ENCODE results near the gene FOXI3. TPM values are rescaled to one million over a fixed set of nuclear protein-coding genes. Genes with fewer than 3 reads are reported as not detected.
"Not testable (repeated sequence)": the region's sequence is repeated elsewhere in the genome, so short reads cannot be mapped to it uniquely, and the experiment has no call there.

Gene FOXI3
- total RNA-seq, 2 experiments from 2014 or later = not detected

DNA sequence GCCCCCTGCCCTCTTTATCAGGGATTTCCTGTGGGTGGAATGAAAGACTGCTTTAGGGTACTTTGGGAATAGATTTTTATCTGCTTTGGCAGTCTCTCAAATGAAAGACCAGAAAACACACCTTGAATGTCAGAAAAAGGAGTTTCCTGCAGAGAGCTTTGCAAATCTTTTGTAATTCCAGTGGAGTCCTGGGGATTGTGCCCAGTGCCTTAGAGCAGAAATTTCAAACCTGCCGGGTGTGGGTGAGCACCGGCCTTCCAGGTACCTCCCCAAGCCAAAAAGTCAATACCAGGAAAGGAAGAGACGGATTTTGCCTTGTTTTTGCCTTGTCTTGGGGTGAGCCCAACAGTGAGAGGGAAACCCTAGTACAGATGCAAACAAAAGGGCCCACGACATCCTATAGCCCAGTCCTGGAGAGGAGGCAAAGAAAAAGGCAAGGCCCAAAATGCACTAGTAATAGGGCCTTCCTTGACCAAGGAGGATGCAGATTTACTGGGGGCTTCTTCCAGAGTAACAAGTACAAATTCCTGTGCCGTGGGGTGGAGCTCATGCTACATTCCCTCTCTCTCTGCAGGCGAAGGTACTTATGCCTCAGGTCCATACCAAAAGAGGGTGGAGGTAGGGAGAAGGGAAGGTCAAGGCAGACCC lies 36.4 kb downstream of the FOXI3 start:
- CTCF ChIA-PET (ENCODE audit: unreplicated experiment) = no interaction called here

DNA sequence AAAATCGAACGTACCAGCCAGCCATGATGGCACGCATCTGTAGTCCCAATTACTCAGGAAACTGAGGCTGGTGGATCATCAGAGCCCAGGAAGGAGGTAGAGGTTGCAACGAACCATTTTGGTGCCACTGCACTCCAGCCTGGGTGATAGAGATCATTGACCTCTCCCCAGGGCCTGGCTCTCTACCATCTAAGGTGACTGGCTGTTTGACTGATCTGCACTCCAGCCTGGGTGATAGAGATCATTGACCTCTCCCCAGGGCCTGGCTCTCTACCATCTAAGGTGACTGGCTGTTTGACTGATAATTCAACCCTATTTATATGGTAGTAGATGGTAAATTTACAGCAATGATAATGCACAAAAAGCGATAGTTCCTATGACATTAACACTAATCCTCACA lies 43.6 kb downstream of the FOXI3 start:
- H3K9me2 ChIP-seq (ENCODE audit: insufficient read depth, low read length); H3K4me3 ChIP-seq (ENCODE audit: low read depth, low read length, poor library complexity, severe bottlenecking); H3K4me1 ChIP-seq (ENCODE audit: insufficient read depth, low read length, poor library complexity, severe bottlenecking); H3K27ac ChIP-seq (ENCODE audit: low read depth, low read length, poor library complexity, severe bottlenecking); CTCF ChIA-PET (ENCODE audit: unreplicated experiment); H4K20me1 ChIP-seq (ENCODE audit: insufficient read depth, low read length); H3K9me3 ChIP-seq (ENCODE audit: low read length); intact Hi-C loops (cut with micrococcal nuclease; ENCODE audit: unreplicated experiment); H3K79me2 ChIP-seq (ENCODE audit: insufficient read depth, low read depth, low read length); BruUV-seq (replicated peaks); H3K36me3 ChIP-seq (ENCODE audit: insufficient read depth, low read length); DNase-seq (ENCODE audit: low spot score); H2AFZ ChIP-seq (ENCODE audit: low read length); POLR2A ChIA-PET; H3K4me2 ChIP-seq (ENCODE audit: low read length): not testable (repeated sequence)

More for the DNA sequence above, 36.4 kb downstream of the FOXI3 start:
- H2AFZ ChIP-seq (ENCODE audit: low read length) = no peak overlapping the region
- TF ChIP-seq, protein P1, sequence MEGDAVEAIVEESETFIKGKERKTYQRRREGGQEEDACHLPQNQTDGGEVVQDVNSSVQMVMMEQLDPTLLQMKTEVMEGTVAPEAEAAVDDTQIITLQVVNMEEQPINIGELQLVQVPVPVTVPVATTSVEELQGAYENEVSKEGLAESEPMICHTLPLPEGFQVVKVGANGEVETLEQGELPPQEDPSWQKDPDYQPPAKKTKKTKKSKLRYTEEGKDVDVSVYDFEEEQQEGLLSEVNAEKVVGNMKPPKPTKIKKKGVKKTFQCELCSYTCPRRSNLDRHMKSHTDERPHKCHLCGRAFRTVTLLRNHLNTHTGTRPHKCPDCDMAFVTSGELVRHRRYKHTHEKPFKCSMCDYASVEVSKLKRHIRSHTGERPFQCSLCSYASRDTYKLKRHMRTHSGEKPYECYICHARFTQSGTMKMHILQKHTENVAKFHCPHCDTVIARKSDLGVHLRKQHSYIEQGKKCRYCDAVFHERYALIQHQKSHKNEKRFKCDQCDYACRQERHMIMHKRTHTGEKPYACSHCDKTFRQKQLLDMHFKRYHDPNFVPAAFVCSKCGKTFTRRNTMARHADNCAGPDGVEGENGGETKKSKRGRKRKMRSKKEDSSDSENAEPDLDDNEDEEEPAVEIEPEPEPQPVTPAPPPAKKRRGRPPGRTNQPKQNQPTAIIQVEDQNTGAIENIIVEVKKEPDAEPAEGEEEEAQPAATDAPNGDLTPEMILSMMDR (conservative IDR thresholded peaks at IDR 0.05; ENCODE audit: low read length) = no peak
- no peak for TF ChIP-seq EZH2phosphoT487 (IDR thresholded peaks at IDR 0.05; ENCODE audit: borderline replicate concordance, low read depth, low read length)
- no peaks in the 10 kb centered on the region for H3K9me2 ChIP-seq (ENCODE audit: insufficient read depth, low read length)
- no TSS peak for BruUV-seq (replicated peaks)
- POLR2A ChIA-PET = no interaction called here
- no peak overlapping the region for H3K4me3 ChIP-seq (ENCODE audit: low read depth, low read length, poor library complexity, severe bottlenecking)
- no peaks in the 10 kb centered on the region for H3K36me3 ChIP-seq (ENCODE audit: insufficient read depth, low read length)
- intact Hi-C loops (cut with micrococcal nuclease; ENCODE audit: unreplicated experiment) = no loop called here
- DNase-seq (ENCODE audit: low spot score) = no peak
- H4K20me1 ChIP-seq (ENCODE audit: insufficient read depth, low read length) = no peaks in the 10 kb centered on the region
- H3K9me3 ChIP-seq (ENCODE audit: low read length) = no peaks in the 10 kb centered on the region
- no peaks in the 10 kb centered on the region for H3K79me2 ChIP-seq (ENCODE audit: insufficient read depth, low read depth, low read length)
- no peak overlapping the region for H3K4me2 ChIP-seq (ENCODE audit: low read length)
- no peak overlapping the region for H3K27ac ChIP-seq (ENCODE audit: low read depth, low read length, poor library complexity, severe bottlenecking)
- no peaks in the 10 kb centered on the region for H3K4me1 ChIP-seq (ENCODE audit: insufficient read depth, low read length, poor library complexity, severe bottlenecking)

DNA sequence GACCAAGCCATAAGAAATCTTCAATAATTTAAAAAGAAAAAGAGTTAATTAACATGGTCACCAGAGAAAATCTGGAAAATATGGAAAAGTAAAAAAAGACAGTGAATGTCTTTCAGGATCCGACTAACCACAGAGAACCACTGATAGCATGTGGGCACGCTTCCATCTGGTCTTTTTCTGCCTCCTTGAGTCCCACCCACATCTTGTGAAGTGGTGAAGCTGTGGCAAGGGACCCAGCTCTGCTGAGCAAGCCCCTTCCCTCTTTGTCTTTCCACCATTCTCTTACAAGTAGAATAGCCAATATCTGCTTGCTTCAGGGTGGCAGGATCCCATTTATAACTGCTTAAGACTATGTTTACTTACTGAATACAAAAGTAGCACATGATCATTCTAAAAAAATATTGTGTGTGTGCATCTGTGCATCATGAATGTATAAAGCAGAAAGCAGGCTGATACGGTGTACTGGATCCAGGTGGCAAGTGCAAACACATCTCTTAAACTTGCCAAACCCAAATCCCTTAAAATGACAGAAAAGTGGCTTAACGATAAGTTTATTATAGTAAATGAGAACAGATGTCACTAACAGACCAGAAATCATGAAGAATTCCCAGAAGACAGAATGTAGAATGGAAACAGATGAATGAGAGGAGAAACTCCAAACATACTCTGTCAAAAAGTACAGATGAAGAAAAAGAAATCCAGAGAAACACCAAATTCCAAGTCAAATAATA lies 52.3 kb downstream of the FOXI3 start:
- H3K9me2 ChIP-seq (ENCODE audit: insufficient read depth, low read length) = no peaks in the 10 kb centered on the region
- no peak overlapping the region for H3K27ac ChIP-seq (ENCODE audit: low read depth, low read length, poor library complexity, severe bottlenecking)
- H4K20me1 ChIP-seq (ENCODE audit: insufficient read depth, low read length) = no peaks in the 10 kb centered on the region
- TF ChIP-seq, protein P1 (conservative IDR thresholded peaks at IDR 0.05; ENCODE audit: low read length) = no peak
- H3K79me2 ChIP-seq (ENCODE audit: insufficient read depth, low read depth, low read length) = no peaks in the 10 kb centered on the region
- H3K4me1 ChIP-seq (ENCODE audit: insufficient read depth, low read length, poor library complexity, severe bottlenecking) = no peaks in the 10 kb centered on the region
- no peak overlapping the region for H3K4me2 ChIP-seq (ENCODE audit: low read length)
- no peaks in the 10 kb centered on the region for H3K36me3 ChIP-seq (ENCODE audit: insufficient read depth, low read length)
- intact Hi-C loops (cut with micrococcal nuclease; ENCODE audit: unreplicated experiment) = no loop called here
- BruUV-seq (replicated peaks) = no TSS peak
- no peak overlapping the region for H3K4me3 ChIP-seq (ENCODE audit: low read depth, low read length, poor library complexity, severe bottlenecking)
- ChIA-PET POLR2A (interaction anchor here (0.6 kb wide), 1 partner anchor 121 kb away, joined by 3 read pairs; no protein-coding TSS in a partner anchor), CTCF (ENCODE audit: unreplicated experiment) (no interaction called here)
- no peak for DNase-seq (ENCODE audit: low spot score)
- H2AFZ ChIP-seq (ENCODE audit: low read length) = no peak overlapping the region
- H3K9me3 ChIP-seq (ENCODE audit: low read length) = no peaks in the 10 kb centered on the region
